A549 (cell line): ENCODE data around the gene COL5A1.

ENCODE experiments used
- BHLHE40 ChIP-seq: IDR thresholded peaks from 2 replicates; pipeline ENCODE4 v1.6.1; 2012; ENCODE audit warnings: low read depth, low read length, inconsistent platforms
- SMC3 ChIP-seq: fragments of >200 bp; sonication (Bioruptor Twin); formaldehyde crosslinking; IDR thresholded peaks from 3 replicates; pipeline ENCODE4 v1.6.1; 2018; ENCODE audit warnings: inconsistent platforms
- TF ChIP-seq, protein P1 (sequence below): fragments of >200 bp; sonication (Bioruptor Twin); formaldehyde crosslinking; IDR thresholded peaks from 3 replicates; pipeline ENCODE4 v1.5.1; 2016

DNA sequence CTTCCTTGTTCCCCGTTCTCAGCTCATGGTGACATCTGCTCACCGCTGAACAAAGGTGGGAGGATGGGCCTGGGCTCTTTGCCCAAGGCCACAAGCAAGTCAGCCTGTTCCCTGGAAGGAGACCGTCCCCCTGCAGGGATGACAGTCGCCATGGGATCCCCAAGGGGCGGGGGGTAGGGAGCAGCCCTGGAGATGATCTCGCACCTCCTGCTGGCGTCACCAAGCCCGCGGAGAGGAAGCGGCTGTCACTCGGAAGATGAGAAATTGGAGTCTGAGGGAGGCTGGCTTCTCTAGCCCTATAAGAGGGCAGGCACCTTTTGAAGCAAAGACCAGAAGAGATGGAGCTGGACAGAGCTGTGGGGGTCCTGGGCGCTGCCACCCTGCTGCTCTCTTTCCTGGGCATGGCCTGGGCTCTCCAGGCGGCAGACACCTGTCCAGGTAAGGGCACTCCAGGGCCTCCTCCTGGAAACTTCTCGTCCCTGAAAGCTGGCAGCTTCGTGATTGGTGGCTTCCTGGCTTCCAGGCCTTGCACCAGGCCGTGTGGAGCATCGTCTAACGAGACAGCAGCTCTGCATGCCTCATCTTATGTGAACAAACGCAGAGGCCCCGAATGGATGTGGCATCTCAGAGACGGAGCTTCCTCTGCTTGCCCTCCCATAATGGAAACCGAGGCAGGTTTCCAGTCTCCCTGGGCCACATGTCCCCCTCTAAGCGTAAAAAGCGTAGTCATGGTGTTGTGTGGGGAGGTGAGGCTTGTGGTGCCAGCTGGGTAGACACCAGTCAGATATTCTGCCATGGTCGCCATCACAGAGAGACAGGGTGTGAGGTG lies 239.1 kb downstream of the COL5A1 start, which contains the start of gene FCN2:
- TF ChIP-seq, protein P1, sequence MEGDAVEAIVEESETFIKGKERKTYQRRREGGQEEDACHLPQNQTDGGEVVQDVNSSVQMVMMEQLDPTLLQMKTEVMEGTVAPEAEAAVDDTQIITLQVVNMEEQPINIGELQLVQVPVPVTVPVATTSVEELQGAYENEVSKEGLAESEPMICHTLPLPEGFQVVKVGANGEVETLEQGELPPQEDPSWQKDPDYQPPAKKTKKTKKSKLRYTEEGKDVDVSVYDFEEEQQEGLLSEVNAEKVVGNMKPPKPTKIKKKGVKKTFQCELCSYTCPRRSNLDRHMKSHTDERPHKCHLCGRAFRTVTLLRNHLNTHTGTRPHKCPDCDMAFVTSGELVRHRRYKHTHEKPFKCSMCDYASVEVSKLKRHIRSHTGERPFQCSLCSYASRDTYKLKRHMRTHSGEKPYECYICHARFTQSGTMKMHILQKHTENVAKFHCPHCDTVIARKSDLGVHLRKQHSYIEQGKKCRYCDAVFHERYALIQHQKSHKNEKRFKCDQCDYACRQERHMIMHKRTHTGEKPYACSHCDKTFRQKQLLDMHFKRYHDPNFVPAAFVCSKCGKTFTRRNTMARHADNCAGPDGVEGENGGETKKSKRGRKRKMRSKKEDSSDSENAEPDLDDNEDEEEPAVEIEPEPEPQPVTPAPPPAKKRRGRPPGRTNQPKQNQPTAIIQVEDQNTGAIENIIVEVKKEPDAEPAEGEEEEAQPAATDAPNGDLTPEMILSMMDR, result no peak
- TF ChIP-seq BHLHE40 (no peak), SMC3 (no peak)
